ENCODE data around the gene DESI1.

DESI1 gene

DNA sequence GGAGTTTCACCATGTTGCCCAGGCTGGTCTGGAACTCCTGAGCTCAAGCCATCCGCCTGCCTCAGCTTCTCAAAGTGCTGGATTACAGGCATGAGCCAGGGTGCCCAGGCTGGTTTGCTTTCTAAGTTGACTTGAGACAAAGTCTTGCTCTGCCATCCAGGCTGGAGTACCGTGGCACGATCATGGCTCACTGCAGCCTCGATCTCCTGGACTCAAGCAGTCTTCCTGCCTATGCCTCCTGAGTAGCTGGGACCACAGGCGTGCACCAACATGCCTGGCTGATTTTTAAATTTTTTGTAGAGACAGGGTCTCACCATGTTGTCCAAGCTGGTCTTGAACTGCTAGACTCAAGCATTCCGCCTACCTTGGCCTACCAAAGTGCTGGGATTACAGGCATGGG is 36.9 kb upstream of the DESI1 start:
- Histone ChIP-seq H3F3A (ENCODE audit: insufficient read depth, low read length) (no peaks in the 10 kb centered on the region), H2AFZ (ENCODE audit: low read length) (no peak overlapping the region), H3K27me3 (ENCODE audit: insufficient read depth, low read length) (no peaks in the 10 kb centered on the region), H3K9me2 (ENCODE audit: low read depth, low read length) (no peaks in the 10 kb centered on the region), H3K4me1 (ENCODE audit: insufficient read depth, low read length, severe bottlenecking) (no peaks in the 10 kb centered on the region), H3K36me3 (ENCODE audit: insufficient read depth, low read length) (peaks cover 97% of the 10 kb centered on the region), H3K9ac (ENCODE audit: low read length) (no peak overlapping the region), H3K9me3 (ENCODE audit: low read length) (no peaks in the 10 kb centered on the region), H3K79me2 (ENCODE audit: insufficient read depth, low read length) (no peaks in the 10 kb centered on the region), H3K4me2 (ENCODE audit: low read length) (no peak overlapping the region), H4K20me1 (ENCODE audit: insufficient read depth, low read length) (no peaks in the 10 kb centered on the region), H3K27ac (ENCODE audit: low read depth, low read length, poor library complexity, severe bottlenecking) (no peak overlapping the region), H3K4me3 (ENCODE audit: low read depth, low read length, poor library complexity, severe bottlenecking) (no peak overlapping the region)
- TF ChIP-seq, protein P1, sequence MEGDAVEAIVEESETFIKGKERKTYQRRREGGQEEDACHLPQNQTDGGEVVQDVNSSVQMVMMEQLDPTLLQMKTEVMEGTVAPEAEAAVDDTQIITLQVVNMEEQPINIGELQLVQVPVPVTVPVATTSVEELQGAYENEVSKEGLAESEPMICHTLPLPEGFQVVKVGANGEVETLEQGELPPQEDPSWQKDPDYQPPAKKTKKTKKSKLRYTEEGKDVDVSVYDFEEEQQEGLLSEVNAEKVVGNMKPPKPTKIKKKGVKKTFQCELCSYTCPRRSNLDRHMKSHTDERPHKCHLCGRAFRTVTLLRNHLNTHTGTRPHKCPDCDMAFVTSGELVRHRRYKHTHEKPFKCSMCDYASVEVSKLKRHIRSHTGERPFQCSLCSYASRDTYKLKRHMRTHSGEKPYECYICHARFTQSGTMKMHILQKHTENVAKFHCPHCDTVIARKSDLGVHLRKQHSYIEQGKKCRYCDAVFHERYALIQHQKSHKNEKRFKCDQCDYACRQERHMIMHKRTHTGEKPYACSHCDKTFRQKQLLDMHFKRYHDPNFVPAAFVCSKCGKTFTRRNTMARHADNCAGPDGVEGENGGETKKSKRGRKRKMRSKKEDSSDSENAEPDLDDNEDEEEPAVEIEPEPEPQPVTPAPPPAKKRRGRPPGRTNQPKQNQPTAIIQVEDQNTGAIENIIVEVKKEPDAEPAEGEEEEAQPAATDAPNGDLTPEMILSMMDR (IDR thresholded peaks at IDR 0.05; ENCODE audit: low read length) = no peak
- TF ChIP-seq EZH2 (IDR thresholded peaks at IDR 0.05; ENCODE audit: borderline replicate concordance, low read length) = no peak

DNA sequence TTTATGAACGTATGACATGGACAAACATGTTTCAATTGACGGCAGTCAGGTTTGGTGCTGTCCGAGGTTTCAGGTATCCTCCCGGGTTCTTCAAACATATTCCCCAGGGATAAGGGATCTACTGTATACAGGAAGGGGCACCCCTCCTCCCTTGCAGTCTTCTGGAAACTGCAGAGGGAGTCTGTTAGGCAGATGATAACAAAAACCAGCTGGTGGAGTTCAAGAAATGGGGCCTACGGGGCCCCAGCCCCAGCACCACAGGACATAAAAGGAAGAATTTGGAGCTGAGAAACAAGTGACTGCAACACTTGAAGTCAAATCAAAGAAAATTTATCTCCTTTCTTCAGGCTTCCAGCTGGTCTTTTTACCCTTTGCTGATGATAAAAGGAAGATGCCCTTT is 35.7 kb upstream of the DESI1 start:
- Histone ChIP-seq H4K20me1 (ENCODE audit: insufficient read depth, low read length) (no peaks in the 10 kb centered on the region), H3K9me2 (ENCODE audit: low read depth, low read length) (no peaks in the 10 kb centered on the region)

DNA sequence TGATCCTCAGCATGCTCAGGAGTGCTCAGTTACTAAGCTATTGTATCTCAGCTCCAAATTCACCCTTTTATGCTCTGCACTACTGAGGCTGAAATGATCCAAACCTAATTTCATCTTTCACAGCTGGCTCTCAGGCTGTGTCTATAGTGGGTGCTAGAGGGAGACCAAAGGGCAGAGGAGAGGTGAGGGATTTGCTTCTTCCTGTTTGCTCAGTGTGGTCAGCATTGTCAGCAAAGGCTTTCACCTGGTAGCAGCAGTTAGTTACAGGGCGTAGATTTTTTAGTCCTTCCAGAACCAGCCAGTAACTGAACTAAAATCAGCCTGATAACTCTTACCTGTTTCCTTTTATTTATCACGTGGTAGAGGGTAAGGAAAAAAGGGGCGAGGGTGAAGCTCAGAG is 33.5 kb upstream of the DESI1 start:
- Histone ChIP-seq H3K4me3 (ENCODE audit: low read depth, low read length, poor library complexity, severe bottlenecking) (no peak overlapping the region), H3K9me3 (ENCODE audit: low read length) (no peaks in the 10 kb centered on the region), H4K20me1 (ENCODE audit: insufficient read depth, low read length) (no peaks in the 10 kb centered on the region), H3K9ac (ENCODE audit: low read length) (no peak overlapping the region), H3F3A (ENCODE audit: insufficient read depth, low read length) (no peaks in the 10 kb centered on the region), H3K4me2 (ENCODE audit: low read length) (no peak overlapping the region), H3K36me3 (ENCODE audit: insufficient read depth, low read length) (peaks cover 89% of the 10 kb centered on the region), H3K27ac (ENCODE audit: low read depth, low read length, poor library complexity, severe bottlenecking) (no peak overlapping the region), H3K79me2 (ENCODE audit: insufficient read depth, low read length) (no peaks in the 10 kb centered on the region), H2AFZ (ENCODE audit: low read length) (no peak overlapping the region), H3K4me1 (ENCODE audit: insufficient read depth, low read length, severe bottlenecking) (no peaks in the 10 kb centered on the region), H3K27me3 (ENCODE audit: insufficient read depth, low read length) (no peaks in the 10 kb centered on the region), H3K9me2 (ENCODE audit: low read depth, low read length) (no peaks in the 10 kb centered on the region)
- TF ChIP-seq, protein P1 (IDR thresholded peaks at IDR 0.05; ENCODE audit: low read length) = no peak
- TF ChIP-seq EZH2 (IDR thresholded peaks at IDR 0.05; ENCODE audit: borderline replicate concordance, low read length) = no peak

More for the DNA sequence above, 35.7 kb upstream of the DESI1 start:
- Histone ChIP-seq H3K4me2 (ENCODE audit: low read length) (no peak overlapping the region), H3K4me3 (ENCODE audit: low read depth, low read length, poor library complexity, severe bottlenecking) (no peak overlapping the region), H3K9ac (ENCODE audit: low read length) (no peak overlapping the region), H2AFZ (ENCODE audit: low read length) (no peak overlapping the region), H3F3A (ENCODE audit: insufficient read depth, low read length) (no peaks in the 10 kb centered on the region), H3K27me3 (ENCODE audit: insufficient read depth, low read length) (no peaks in the 10 kb centered on the region), H3K27ac (ENCODE audit: low read depth, low read length, poor library complexity, severe bottlenecking) (no peak overlapping the region), H3K4me1 (ENCODE audit: insufficient read depth, low read length, severe bottlenecking) (no peaks in the 10 kb centered on the region), H3K36me3 (ENCODE audit: insufficient read depth, low read length) (peaks cover 96% of the 10 kb centered on the region), H3K79me2 (ENCODE audit: insufficient read depth, low read length) (no peaks in the 10 kb centered on the region), H3K9me3 (ENCODE audit: low read length) (no peaks in the 10 kb centered on the region)
- TF ChIP-seq, protein P1 (IDR thresholded peaks at IDR 0.05; ENCODE audit: low read length) = no peak
- TF ChIP-seq EZH2 (IDR thresholded peaks at IDR 0.05; ENCODE audit: borderline replicate concordance, low read length) = no peak
